NCI-H1092 treated with DMSO at 0.1 percent for 48 hours (cell line): ENCODE data around the gene GPR31.
"Not testable (repeated sequence)": the region's sequence is repeated elsewhere in the genome, so short reads cannot be mapped to it uniquely, and the experiment has no call there.

Source experiments
- DNase-seq: peaks from one replicate; lab custom pipeline; 2025; lab: John Stamatoyannopoulos, UW

Gene GPR31, protein sequence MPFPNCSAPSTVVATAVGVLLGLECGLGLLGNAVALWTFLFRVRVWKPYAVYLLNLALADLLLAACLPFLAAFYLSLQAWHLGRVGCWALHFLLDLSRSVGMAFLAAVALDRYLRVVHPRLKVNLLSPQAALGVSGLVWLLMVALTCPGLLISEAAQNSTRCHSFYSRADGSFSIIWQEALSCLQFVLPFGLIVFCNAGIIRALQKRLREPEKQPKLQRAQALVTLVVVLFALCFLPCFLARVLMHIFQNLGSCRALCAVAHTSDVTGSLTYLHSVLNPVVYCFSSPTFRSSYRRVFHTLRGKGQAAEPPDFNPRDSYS

DNA sequence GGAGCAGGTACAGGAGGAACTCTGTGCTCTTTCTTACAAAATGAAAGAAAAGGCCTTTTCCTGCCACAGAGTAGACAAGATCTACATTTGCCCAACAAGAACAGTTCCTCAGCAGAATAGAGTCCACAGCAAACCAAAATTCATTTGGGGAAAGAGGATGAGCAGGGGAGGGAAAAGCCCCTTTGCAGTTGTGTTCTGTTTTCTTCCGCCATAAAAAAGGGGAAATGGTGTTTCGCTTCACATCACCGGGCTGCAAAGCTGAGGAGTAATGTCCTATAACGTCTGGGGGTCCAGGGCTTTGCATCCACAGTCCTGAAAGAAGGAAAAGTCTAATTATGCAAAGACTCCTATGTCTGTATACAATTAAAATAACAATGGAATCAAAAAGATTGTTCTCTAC is at the start of gene GPR31:
TSS of gene GPR31 (minus strand) at position 118 of the 400 bp plus-strand sequence. CDS start 149 bp downstream, outside the sequence.
- no peak for DNase-seq

DNA sequence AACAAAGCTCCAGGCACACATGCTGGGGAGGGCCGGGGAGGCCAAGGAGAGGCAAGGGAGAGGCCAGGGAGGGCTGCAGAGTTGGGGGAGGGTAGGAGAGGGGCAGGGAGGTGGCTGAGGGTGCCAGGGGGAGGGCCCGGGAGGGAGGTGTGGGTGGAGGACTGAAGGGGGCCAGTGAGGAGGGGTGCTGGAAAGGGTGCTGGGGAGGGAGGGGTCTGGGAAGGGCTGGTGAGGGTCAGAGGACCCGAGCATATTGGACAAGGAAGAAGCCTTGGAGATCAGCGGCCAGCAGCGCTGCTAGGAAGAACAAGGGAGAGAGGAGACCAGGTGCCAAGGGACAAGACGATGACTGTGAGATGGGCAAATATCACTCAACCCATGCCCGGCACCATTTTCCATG is 49.7 kb upstream of the GPR31 start:
- DNase-seq: no peak

DNA sequence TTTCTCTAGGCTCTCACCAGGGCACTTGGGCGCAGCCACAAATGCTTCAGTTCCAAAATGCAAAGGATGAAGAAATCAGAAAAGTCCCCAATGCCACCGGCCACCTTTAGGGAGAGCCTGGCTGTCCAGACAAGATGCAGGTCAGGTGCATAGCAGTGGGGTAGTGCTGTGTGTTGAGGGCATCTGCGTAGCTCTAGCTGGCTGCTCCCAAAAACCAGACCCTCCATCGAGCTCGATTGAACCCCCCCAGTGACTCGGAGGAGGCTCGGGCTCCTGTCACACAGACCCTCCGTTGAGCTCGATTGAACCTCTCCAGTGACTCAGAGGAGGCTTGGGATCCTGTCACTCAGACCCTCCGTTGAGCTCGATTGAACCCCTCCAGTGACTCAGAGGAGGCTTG is 47.5 kb upstream of the GPR31 start:
- DNase-seq: not testable (repeated sequence)

DNA sequence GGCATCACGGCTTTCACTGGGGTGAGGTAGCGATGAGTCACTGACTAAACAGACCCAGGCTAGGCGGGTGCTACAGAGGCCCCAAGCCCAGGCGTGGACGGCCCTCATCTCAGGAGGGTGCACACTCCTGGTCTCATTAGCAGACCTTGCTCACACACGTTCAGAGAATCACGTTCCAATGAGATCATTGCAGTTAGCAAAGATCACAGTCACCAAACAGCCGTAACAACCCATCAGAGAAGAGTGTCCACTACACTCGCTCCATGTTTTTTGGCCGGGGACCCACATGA is 46.2 kb upstream of the GPR31 start:
- not testable (repeated sequence) for DNase-seq

DNA sequence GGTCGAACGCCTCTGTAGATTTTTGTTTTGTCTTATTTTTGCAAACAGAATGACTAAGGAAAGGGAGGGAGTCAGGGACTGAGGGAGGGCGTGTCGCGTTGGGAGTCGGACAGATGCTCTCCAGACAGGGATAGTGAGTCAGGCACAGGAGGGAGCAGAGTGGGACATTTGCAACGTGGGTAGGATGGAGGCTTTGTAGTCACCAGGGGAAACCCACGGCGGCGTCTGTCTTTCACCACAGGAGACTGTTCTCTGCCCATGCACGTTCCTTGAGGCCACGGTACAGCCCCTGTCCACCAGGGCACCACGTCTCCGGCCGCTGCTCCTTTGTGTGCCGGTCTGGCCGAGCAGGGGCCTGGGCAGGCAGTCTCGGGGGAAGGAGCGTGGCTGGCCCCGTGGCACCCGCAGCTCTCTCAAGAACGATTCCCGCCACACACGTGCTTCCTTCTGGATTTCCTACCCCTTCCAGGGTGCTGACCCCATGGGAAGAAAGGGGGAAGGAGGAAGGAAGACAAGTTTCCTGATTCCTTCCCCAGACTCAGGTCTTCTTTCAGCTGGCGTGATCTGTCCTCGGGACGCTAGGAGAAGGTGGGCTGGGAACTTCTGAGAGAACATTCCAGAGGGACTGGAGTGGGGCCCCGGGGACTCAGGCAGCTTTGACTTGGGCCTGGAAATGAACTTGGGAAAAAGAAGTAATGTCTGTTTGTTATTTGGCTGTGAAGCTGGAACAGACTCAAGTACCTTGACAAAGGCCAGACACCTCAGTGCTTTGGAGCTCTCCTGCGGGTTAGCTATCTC is 45.7 kb upstream of the GPR31 start:
- DNase-seq: not testable (repeated sequence)

DNA sequence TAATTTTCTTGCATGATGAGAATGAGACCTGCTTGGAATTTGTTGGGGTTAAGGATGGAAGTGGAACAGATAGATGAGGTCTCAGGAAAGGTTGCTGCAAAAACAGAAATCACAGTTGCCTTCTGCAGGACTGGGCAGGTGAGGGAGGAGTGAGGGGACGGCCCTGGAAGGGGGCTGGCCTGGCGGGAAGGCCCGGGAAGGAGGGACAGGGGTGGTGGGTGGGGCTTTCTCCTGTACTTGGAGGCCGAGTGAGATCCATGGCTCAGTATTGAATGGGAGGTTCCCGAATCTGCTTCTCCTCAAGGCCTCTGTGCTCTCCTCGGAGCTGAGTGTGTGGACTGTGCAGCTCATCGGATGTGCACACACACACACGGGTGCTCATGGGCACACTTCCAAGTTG is 44.8 kb upstream of the GPR31 start:
- DNase-seq: not testable (repeated sequence)

DNA sequence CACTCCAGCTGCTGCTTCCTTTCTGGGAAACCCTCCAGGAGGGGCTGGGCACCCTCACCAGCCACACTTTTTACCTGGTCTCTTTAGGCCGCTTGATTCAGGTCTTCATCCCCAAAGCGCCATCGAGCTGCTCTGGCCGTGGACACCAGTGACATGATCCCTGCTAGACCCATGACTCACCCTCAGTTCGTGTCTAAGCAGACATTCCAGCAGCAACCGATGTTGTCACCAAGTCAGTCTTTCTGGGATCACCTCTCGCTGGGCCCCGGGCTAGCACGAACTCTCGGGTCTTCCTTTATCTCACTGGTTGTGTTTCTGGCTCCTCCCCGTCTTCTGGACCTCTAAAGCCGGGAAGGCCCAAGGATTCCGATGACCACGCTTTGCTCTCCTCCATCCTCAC is 43.0 kb upstream of the GPR31 start:
- no peak for DNase-seq

DNA sequence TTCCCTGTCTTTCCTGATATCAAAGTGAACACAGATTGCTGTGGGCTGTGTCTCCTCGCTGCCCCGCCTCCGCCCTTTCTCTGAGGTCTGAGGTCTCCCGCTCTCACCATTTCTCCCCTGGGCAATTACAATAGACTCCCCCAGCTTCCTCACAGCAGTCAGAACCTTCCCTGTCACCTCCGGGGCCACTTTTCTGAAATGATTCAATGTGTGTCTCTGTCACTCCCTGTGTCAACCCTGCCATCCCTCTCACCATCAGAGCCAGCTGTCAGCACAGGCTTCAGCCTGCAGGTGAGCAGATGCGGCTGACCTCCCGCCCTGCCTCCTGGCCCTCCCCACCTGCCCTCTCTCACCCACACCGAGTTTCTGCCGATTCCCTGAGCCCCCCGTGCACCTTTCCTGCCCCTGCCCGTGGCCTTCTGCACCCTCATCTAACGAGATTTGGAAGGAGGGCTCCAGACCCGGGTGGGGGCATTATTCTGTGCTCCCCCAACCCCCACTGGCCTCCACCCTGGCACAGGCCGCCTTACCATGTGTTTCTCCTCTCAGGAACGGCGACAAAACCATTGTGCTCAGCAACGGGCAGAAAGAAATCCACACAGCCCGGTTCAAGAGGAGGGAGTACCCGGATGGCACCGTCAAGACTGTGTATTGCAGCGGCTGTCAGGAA is 38.3 kb upstream of the GPR31 start:
- DNase-seq: not testable (repeated sequence)

DNA sequence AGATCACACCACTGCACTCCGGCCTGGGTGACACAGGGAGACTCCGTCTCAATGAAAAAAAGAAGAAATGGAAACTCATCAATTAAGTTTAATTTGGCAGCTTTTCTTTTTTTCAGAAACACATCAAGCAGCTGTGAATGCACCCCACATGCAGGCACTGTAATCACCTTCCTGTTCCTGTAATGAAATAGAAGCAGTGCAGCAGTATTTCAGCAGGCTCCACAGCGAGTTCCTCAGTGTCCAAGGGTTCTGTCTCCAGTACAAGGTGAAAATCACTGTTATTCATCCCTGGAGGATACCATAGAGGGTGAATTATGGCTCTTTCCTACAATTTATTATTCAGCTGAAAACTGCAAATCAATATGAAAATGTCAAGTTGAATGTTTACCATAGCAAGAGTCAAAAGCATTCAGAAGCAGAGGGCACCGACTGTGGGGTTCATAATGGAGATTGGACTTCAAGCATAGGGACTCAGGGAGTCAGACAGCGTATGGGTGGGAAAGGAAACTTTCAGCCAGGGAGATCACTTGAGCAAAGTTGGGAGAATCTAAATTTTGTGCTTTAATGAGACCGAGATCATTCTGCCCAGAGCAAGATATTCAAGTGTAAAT is 35.8 kb upstream of the GPR31 start:
- DNase-seq: not testable (repeated sequence)

DNA sequence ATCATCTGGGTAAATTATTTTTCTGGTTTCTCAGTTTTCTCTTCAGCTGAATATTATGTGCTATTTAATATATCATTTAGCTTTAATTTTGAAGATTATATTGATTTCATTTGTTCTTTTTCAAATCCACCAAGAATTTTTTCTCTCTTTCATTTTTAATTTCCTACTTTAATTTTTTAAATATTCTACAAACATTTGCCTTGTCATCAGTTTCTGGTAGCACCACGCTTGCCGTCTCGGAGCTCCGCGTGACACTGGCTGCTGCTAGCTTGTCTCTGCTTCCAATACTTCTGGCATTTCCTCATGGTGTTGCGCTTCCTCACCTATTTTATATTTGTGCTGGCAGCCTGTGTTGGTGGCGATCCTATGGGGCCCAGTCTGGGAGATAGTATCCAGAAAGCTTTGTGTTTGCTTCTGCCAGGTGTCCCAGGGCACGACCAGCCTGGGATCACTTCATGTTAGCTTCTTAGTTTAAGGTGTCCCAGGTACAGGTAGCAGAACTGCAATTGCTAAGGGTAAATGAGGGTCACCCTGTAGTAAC is 33.3 kb upstream of the GPR31 start:
- not testable (repeated sequence) for DNase-seq

DNA sequence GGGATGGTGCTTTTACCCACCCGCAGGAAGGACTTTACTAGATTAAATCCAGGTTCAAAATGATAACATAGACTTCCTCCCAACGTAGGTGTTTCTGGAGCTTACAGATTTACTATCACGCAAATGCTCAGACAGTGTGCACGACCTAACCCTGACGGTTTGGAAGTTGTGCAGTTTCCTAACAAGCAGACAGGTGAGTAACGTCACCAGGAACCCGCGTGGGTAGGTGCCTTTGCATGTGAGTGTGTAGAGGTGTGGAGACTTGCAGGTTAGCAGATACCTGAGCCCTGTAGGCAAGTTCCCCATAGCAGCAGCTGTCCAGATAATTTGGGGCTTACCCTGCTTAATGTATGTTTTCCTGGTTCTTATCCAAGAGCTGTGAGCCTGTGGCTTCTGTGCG is 29.5 kb upstream of the GPR31 start:
- DNase-seq: not testable (repeated sequence)

DNA sequence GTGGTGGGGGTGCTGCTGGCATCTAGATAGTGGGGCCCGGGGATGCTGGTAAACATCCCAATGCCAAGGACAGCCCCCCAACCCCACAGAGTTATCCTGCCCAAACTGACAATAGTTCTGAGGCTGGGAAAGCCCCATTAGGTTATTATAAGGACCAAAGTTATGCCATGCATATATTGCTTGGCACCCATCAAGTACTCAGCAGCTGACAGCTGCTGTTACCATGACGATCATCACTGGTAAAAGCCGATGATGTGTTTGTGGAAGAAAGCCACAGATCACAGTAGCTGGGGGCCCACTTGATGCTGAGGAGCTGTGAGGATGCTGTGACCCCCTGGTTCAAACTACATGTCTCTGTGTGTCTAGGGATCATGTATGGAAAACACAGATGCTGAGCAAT is 27.3 kb upstream of the GPR31 start:
- not testable (repeated sequence) for DNase-seq

DNA sequence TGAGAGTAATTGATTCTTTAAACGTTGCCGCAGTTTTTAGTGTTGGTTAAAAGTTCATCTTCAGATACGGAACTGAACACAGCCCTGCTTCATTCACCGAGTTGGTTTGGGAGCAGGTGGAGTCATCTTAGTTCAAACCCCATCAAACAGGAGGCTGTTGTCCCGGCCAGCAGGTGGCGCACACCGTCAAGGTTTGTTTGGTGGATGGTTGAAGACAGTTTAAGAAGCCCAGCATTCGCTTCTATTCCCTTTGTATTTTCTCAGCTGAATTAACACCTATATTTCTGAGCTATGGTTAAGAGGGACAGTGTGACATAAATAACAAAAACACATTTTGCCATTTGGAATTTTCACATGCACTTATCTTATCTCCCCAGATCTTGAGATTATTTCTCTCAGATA is 25.1 kb upstream of the GPR31 start:
- not testable (repeated sequence) for DNase-seq

DNA sequence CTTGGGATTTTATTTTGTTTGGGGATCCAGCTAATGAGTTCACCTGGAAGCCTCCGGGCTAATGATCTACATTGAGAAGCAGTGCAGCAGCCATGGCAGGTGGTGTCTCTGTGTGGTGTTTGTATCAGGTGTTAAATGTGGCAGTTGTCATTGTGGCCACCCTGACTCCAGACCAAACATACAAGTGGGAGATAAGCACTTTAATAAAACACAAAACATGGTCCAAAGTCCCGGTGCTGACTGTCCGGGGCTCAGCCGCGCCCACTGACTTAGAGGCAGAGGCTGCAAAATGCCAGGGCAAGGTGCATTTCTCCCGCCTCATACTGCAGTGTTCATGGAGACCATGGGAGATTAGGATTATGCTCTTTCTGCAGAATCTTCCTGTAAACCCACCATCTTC is 23.6 kb upstream of the GPR31 start:
- not testable (repeated sequence) for DNase-seq

DNA sequence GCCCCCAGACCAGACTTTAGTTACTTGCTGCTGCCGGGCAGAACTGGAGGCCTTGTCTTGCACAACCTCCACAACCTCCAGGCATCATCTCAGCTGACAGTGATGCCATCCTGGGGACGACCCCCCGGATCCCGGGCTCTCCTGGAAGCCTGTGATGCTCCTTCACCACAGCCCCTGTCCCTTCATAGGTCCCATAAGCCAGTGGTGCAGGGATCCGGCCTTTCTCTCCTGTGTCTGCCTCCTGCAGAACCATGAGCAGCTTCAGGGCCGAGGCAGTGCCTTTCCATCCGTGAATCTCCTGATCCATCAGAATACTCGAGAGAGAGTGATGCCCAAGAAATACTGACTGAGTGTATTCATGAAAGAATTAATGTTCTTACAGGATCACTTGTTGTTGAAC is 22.3 kb upstream of the GPR31 start:
- not testable (repeated sequence) for DNase-seq

DNA sequence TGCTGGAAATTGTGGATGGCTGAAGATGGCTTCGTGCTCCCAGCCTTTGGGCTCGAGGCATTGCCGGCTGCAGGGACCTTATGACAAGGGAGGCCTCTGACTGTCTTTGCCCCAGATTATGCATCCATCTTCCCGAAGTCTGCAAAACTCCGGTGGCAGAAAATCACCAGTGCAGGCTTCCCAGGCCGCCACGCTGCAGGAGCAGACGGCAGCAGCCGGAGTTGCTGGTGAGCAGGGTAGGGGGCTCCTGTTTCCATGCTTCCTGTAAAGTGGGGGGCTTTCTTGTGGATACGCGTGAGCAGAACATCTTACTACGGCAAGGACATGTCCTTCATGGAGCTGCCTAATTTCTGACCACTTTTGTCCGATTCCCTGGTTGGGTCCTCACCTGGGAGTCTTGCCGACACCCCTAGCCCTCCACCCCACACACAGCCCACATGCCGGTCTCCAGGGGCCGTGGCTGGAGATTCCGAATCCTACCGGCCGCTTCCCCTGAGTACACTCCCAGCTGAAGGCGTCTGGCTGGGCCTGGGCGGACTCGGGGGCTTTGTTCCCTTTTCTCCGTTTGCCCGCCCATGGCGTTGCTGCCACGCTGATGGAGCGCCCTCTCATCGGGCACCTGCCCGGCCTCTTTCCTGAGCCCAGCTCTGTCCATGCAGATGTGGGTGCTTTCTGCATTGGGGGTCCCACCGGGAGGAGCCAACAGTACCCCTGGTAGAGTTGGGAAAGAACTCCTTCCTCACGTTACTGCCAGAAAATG is 21.3 kb upstream of the GPR31 start:
- DNase-seq: not testable (repeated sequence)

DNA sequence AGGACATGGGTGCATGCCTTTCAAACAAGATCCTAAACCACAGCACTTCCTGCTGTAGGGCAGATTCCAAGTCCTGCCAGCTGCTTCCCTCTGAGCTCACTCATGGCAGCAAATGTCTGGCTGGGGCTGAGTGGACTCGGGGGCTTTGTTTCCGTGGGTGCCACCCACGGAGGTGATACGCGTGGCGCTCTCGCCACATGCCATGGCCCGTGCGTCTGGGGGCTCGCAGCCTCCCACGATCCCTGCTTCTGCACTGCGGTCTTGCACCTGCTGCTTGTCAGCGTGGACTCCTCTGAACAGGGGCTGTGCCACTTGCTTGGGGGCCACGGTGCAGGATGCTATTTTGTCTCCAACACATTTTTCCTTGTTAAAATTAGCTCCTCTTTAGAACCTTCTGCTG is 19.5 kb upstream of the GPR31 start:
- not testable (repeated sequence) for DNase-seq

DNA sequence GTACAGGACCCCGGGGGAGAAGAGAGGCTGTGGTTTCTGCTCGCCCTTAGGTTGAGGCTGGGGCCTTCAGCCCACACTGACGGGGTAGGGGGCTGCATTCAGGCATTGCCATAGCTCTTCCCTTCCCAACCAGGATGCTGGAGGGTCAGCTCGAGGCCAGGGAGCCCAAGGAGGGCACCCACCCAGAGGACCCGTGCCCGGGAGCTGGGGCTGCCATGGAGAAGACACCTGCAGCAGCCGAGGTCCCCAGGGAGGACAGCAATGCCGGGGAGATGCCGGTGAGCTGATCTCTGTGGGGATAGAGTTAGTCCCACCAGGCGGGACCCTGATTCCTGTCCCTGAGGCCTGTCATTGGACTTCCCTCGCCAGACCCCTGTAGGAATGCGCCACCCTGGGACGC is 14.2 kb upstream of the GPR31 start:
- DNase-seq: not testable (repeated sequence)

DNA sequence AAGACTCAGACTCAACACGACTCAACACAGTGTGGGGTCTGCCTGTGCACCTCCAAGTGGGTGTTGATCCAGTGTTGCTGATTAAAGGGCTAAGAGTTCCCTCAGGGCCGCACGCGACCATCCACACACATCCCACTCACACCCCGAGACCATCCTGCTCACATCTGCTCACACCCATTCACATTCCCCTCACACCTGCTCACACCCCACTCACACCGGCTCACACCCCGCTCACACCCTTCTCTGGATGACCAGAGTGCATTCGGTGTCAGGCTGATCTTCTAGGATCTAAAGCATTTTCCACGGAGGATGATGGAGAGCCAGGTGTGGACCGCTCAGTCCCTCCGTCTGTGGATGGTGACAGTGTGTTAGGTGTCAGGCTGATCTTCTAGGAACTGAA is 13.5 kb upstream of the GPR31 start:
- not testable (repeated sequence) for DNase-seq

DNA sequence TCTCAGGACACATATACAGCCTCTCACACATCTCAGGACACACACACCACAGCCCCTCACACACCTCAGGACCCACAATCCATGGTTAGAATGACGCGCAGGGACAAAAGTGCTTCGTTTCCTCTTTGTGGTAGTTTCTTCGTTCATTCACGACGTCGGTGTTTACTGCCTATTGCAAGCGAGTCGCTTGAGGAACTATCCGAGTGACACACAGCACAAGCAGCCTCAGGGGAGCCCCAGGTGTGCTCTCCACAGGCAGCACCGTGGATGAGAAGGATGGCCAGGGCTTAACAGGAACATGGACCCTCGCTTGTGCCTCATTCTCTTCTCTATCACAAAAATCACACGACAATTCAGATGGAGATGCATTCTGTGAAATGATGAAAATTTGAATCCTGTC is 12.1 kb upstream of the GPR31 start:
- not testable (repeated sequence) for DNase-seq

DNA sequence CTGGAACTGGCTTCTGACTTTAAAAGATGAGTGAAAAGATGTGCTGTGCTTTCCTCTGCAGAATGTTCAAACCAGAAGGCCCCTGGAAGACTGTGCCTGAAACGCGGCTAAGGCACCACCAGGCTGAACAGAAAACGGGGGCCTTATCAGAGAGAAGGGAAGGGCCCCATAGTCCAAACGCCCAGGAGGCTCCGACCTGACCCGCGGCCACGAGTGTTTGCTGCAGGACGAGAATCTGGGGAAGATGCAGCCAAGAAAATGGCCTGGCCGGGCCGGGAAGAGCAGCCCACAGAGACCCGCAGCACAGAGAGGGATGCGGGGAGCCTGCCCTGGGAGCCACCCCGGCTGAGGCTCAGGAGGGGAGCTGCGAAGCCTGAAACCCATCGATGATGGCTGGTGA is 10.5 kb upstream of the GPR31 start:
- not testable (repeated sequence) for DNase-seq
